ENCODE data around the gene SGCD.

Gene SGCD

DNA sequence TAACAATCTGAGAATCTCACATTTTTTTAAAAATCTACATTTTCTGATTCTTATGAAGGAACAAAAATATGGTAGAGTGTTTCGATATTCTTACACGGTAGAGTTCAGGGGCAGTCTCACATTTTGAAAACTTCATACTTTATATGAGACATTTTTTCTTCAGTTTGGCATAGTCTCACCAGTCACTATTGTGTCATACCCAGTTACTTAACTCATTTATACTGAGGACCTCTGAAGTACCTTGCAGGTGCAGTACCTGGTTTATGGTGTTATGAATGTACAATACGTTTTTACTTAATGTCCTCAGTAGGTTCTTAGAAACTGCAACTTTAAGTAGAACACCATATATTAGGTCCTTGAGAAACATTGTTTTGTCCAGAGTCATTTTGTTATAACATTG is 196.6 kb downstream of the SGCD start:
- DNase-seq, result no peak

DNA sequence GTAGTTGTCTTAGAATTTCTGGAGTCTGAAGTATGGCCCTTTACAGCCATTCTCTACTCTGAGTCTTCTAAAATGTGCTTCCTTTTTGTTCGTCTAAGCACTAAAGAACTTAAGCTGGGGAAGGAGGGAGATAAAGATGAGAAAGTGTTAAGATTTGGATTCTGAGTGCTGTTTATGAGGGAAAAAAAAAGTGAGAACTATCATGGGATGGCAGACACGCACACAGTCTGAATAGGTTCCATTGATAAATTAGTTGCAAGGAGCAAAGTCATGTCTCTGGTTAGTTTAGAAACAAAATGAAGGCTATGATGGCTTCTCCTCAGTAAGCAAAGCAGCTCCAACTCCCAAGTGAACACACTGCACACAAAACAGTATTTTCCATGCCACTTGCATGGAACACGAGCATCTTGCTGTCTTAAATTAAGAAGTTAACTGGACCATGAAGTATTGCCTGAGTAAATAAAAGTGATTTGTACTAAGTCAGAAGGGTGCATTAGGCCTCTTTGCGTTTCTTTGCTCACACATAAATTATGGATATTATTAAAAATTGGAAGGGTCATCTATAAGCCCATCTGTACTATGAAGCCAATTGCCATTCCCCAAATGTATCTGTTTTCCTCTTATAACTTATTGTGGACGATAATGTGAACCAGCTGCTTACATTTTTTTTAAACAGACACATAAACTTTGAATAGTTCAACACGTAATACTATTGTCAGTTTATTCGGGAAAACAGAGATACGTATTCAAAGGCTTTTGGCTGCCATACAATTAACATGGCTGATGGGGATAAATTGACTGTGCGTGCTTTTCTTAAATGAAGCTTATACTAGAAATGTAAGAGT is 199.3 kb downstream of the SGCD start:
- DNase-seq, result no peak

DNA sequence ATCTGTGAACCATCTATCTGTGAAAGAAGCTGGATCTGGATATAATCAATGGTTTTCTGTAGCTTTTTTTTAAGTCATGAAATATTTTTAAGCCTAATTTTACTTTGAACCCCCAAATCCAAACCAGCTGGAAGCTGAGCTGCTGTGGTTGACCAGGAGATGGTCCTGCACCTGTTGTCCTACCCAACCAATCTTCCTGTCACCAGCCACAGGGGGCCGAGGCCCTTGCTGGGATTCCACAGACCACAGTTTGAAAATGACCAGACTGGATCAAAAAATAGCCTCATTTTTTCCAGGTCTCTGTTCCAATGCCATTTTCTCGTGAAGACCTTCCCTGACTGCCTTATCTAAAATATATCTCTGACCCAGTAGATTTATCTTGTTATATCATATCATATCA is 200.6 kb downstream of the SGCD start:
- DNase-seq, result no peak

DNA sequence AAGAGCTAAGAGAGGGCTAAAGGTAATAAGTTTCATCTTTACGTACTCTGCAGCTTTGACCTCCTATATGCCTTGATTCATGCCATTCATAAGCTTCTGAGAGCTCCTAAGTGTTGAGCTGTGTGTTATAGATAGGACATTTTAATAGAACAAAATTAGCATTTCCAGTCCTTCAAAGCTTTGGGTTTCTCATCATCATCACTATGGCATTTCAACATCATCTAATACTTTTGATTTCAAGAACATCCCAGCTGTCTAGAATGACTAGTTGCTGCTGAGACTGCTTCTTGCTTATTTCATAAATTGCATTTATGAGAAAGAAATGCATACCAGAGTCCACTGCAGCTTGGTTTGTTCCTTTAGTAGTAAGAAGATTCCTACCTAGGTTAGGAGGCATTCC is 201.7 kb downstream of the SGCD start:
- DNase-seq, result no peak

DNA sequence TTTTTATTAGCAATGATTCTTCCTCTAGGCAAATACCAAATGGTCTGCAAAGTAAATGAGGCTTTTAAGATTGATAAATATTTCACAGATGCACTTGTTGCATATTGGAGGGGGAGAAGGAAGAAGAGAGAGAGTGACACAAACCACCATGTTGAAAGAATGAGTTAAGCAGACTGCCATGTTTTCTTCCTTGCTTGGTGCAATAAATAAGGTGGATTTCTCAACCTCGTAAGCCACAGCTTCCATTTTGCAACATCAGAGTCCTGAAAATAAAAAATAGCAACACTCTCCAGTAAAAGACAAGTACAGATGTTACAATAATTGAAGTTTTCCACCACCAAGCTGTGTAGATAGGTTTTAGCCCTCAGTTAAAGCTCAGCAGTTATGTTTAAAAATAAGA is 202.9 kb downstream of the SGCD start:
- DNase-seq, result no peak

DNA sequence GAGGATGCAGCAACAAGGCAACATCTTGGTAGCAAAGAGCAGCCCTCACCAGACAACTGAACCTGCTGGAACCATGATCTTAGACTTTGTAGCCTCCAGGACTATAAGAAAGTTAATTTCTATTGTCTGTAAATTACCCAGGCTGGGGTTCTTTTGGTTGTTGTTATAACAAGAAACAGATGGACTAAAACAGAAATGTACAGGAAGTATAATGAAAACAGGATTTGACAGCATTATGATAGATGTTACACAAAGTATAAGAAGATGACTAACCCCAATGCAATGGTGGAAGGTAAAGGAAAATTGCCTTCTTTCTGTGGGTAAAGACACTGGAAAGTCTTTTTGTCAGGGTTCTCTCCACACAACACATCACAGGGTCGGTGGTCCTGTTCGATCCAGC is 204.2 kb downstream of the SGCD start:
- no peak for DNase-seq

DNA sequence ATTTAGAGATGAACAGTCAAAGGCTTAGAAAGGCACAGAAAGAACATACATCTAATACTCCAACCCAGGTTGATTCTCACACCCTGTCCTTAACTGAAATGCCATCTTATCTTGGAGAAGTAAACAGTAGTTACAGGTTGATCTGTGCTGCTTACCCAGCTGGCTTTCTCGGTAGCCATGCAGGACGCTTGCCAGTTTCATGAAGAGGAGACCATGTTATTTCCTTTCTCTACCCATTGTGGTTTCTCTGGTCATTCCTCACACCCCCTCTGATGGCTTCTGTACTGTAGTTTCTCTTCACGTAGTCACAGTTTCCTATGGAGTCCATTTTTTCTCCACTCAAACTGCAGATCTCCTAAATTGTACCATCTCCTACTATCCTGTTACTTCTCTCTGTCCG is 206.0 kb downstream of the SGCD start:
- no peak for DNase-seq

DNA sequence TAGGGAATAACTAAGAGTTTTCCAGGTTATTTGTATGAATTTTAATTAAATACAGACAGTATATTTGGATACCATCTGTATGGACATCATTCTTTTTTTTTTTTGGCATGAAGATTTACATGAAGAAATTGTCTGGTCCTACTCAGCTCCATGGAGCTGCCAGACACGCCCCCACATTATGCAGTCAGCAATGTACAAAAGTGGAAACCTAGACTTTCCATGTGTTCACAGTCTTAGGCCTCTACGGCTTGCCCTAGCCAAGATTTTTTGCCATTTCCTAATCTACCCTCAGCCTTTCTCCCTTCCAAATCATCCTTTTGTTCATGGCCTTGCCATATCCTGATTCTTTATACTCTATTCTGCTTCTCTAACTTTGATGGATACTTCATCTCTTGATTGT is 207.1 kb downstream of the SGCD start:
- DNase-seq, result no peak

DNA sequence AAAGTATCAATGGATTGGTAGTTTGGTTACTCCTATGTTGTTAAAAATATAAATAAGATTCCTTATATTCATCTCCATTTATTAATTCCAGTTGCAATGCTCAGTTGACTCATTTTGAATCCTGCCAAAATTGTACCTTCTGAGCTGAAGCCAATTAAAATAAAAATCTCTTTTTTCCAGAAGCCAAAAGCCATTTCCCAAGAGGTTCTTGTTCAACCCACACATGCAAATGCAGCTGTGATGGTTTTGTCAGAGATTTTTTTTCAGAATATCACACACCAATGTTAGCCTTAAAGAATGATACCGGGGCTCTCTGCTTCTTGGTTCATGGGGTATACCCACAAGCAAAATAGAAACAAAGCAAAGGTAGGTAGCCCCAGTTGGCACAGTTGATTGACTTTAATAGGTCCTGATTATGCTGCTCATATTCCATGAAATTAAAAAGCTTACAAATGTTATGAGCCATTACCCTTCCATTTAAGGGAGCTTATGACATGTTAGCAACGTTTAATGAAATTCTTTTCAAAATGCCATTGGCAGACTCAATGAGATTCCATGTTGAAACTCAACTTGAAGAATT is 208.0 kb downstream of the SGCD start:
- no peak for DNase-seq

DNA sequence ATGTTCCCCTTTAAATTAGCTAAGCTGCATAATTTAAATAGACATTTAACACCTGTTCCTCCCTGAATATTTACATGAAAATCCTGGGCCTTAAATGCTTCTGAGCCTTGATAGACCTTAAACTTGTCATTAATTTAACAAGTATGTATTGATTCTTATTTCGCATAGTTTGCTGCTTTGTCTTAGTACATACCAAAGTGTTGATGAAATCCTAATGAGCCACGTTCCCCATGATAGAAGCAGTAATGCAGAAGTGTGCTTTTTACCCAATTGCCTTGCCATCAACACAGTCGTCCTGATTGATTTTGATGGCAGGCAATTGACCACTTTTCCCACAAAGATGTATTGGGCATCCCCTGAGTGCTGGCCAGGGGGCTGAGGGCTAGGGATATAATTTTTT is 213.5 kb downstream of the SGCD start:
- no peak for DNase-seq

DNA sequence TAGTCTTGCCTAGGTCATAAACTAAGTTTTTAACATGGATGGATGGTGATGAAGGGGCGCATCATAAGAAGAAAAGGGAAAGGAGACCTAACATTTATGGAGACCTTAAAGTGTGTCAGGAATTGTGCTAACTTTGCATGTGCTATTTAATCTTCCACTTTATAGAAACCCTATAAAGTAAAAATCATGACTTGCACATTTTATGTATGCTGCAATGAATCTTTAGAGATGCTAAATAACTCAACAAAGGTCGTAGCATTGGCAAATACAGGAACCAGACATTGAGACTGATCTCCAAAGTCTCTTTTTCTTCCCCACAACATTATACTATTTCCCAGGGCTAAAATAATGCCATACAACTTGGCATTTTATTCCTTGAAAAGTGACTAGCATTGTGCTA is 214.6 kb downstream of the SGCD start:
- DNase-seq, result no peak

DNA sequence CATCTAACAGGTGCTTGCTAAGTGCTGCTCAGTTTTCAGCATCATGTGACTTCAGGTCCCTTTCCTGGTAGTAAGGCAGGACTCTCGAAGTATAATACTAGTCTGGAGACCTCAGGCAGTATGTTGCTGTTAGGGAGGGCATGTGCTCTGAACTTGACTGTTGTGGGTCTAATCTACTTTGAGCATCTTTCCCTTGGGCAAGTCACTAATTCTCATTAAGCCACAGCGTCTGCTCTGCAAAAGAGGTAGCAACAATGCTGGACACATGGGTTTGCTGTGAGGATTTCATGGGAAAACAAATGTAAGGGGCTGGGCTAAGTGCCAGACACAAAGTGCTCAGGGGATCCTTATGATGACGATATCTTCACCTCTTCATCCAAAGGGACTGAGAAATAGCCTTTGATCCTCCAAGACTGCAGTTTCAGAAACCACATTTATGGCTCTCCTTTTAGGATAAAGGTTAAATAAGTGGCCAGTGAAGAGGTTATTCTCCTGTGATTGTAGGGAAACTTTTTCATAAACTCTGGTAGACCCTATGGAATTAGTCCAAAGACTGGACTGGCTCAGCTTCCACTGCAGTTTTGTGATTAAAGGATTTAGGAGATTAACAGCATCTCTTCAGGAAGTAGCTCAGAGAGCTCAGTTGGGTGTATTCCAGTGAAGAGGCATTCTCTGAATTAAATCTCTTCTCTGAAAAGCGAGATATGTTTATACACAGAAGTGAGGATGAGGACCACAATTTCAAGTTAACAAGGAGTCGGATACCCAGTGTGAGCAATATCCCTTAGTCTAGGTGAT is 216.6 kb downstream of the SGCD start:
- no peak for DNase-seq

DNA sequence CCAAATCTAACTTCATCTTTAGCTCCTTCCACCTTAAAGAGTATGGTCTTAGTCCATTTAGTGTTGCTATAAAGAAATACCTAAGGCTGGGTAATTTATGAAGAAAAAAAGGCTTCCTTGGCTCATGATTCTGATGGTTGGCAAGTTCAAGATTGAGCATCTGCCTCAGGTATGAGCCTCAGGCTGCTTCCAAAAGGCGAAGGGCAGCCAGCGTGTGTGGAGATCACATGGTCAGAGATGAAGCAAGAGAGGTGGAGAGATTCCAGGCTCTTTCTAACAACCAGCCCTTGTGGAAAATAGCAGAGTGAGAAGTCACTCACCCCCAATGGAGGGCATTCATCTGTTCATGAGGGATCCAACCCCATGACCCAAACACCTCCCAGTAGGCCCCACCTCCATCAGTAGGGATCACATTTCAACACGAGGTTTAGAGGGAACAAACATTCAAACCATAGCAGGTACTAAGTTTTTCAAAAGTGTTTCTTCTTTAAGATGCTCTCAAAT is 225.9 kb downstream of the SGCD start:
- no peak for DNase-seq

DNA sequence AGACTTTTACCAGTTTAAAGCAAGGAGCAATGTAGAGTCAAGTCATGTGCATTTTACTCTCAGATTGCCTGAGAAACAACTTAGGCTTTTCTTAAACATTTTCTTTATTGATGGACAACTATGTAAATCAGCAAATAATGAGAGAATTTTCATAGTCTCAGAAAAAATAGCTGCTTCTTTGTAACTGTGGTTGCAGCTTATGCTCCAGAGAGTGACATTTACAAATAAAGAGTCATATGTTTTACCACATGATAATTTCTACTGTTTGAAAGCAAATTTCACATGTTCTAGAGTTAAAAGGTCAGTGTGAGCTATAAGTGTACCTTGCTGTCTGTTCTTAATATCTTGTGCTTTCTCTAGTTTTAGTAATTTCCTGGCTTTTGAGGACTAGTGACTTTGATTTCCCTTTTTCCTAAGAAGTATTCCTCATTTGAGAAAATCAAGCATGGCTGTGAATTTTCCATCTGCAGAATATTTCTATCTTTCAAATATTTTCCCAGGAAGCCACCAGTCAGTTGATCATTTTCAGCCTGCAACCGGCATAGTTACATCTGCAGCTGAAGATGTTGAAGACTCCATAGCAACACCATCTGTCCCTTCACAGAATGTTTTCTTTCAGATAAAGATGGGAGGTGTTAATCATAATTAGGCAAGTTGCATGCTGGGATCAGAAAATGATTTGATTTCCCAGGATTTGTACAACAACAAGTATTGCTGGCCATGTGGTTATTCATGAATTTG is 229.9 kb downstream of the SGCD start:
- DNase-seq, result no peak

DNA sequence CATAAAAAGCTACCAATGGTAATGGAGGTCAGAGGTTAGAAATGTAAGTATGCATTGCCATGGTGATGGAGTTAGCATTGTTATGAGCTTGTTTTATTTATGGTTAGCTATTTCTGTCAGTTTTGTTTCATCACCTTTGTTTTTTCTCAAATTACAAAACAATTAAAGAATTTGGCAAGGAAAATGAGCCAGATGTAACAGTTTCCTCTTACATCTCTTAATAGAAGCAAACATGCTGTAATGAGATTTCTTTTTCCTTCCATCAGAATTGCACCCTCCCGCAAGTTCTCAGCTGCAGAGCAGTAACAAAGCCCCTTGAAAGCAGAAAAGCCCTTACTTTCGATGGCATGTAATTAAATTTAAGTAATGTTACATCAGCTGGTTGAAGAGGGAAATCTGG is 233.0 kb downstream of the SGCD start:
- no peak for DNase-seq

DNA sequence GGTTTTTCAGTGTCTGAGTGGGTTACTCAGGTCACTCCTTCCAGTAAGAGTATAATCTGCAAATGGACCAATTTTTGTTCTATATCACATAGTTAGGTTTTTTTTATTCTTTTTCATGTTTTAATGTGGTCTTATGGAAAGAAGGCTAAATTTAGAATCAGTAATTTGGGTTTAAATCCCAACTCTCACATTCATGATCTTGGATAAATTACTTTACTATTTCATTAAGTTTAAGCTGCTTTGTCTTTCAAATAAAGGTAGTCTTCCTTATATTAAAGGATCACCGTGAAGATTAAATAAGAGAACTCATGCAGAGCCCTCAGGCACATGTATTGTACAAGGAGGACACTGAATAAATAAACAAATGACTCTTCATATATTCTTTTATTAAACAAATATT is 234.7 kb downstream of the SGCD start:
- DNase-seq, result no peak

DNA sequence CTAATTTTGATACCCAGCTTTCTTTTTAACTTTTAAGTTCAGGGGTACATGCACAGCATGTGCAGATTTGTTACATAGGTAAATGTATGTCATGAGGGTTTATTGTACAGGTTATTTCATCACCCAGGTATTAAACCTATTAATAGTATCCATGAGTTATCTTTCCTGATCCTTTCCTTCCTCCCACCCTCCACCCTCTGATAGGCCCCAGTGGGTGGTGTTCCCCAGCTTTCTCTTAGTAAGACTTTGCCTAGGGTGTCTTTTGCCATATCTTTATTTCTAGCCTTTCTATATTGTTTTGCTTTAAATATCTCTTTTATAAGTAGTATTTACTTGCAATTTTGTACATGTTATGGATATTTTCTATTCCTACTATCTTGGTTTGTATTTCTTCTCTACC is 243.7 kb downstream of the SGCD start:
- DNase-seq, result no peak

DNA sequence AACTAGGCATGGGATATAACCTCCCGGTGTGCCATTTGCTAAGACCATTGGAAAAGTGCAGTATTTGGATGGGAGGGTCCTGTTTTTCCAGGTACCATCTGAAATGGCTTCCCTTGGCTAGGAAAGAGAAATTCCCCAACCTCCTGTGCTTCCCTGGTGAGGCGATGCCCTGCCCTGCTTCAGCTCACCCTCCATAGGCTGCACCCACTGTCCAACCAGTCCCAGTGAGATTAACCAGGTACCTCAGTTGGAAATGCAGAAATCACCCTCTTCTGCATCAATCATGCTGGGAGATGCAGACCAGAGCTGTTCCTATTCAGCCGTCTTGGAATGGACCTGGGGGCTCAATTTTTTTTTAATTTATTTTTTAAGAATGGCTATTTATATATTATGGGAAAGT is 254.8 kb downstream of the SGCD start:
- DNase-seq, result no peak

DNA sequence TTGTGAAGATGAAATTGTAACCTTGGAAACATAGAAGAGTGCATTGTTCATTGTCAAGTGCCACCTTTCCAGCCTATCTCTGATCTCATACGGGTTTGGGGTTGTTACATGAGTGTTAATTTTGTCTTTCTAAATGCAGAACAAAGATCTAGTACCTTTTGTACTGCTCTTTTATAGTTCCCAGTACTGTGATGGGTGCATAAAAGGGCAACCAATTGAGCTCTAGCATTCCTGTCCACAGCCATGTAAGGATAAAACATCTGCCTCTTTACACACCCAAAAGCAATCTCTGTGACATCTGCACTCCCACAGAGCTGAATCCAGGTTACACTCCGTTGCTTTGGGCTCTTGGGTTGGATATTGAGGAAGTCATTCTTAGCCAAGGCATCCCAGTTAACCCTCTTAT is 255.2 kb downstream of the SGCD start:
- DNase-seq, result no peak

DNA sequence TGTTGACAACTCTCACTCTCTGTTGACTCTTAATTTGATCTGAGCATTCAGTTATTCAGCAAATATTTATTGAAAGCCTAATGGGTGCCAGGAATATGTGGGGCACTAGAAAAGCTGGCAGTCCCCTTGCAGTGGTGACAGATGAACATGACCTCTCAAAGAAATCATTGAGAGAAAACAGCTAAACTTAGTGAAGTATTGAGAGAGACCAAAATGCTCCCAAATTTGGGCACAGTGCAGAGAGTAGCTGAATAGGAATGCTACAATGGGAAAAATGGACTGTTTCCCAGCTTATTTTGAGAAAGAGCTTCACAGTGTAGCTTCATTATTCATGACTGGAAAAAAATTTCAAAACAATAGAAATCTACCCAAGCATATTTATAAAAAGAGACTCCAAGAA is 257.9 kb downstream of the SGCD start:
- DNase-seq, result no peak

DNA sequence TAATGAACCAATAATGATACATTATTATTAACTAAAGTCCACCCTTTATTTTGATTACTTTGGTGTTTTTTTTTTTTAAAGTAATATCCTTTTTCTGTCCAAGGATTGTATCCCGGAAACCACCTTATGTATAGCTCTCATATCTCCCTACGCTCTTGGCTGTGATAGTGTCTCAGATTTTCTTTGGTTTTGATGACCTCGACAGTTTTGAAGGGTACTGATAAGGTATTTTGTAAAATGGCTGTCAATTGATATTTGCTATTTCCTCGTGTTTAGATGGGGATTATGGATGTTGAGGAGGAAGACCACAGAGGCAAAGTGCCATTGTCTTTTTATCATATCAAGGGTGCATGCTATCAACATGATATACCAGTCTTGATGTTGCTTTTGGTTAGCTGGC is 259.0 kb downstream of the SGCD start:
- no peak for DNase-seq

DNA sequence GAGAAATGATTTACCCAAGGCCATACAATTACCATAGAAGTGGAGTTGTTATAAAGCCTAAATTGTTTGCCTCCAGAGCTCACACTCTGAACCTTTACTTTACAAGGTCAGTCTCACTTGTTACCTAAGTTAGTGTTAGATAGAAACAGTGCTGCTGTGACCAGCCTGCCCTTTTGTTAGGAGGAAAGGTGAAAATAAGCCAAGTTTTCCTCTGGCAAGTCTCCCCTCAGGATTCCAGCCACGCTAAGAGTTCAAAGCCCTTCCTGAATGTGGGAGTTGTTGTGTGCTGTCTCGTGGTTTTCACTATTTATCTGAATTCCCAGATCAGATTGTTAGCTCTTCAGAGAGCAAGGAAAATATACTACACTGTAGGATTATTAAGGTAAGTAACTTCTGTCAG is 260.0 kb downstream of the SGCD start:
- DNase-seq, result no peak

DNA sequence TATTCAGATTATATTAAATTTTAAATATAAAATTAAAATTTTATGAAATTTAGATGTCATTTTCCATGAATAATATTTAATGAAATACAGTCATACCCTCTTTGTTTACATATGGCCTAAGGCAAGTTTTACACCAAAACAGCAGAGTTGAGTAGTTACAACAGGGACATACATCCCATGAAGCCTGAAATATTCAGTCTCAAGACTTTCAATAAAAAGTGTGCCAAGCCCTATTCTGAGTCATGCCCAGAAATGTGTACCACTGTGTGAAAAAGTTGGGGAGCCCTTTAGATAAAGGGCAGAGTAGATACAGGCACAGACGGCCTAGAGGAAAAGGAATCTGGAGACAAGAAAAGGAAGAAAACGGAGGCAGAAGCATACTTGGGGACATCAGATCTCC is 261.3 kb downstream of the SGCD start:
- no peak for DNase-seq

Data from Kasumi-1 (cell line).